Ishikawa (cell line): ENCODE measurements around the gene MAD1L1.

ENCODE experiments used
- CEBPB ChIP-seq: IDR thresholded peaks from 2 replicates; pipeline ENCODE4 v1.6.1; 2012
- CREB1 ChIP-seq: IDR thresholded peaks from 2 replicates; pipeline ENCODE4 v1.6.1; 2012; ENCODE audit warnings: low read depth
- EGR1 ChIP-seq: IDR thresholded peaks from 2 replicates; pipeline ENCODE4 v1.6.1; 2012
- EP300 ChIP-seq: IDR thresholded peaks from 2 replicates; pipeline ENCODE4 v1.6.1; 2012; ENCODE audit warnings: borderline replicate concordance
- FOXM1 ChIP-seq: IDR thresholded peaks from 2 replicates; pipeline ENCODE4 v1.6.1; 2012; ENCODE audit warnings: low read depth, borderline replicate concordance
- MAX ChIP-seq: IDR thresholded peaks from 2 replicates; pipeline ENCODE4 v1.6.1; 2012
- NFIC ChIP-seq: IDR thresholded peaks from 2 replicates; pipeline ENCODE4 v1.6.1; 2012
- RAD21 ChIP-seq: IDR thresholded peaks from 2 replicates; pipeline ENCODE4 v1.6.1; 2012; ENCODE audit warnings: low read depth
- REST ChIP-seq: IDR thresholded peaks from 2 replicates; pipeline ENCODE4 v1.6.1; 2012; ENCODE audit warnings: low read depth, mild to moderate bottlenecking
- TAF1 ChIP-seq: IDR thresholded peaks from 2 replicates; pipeline ENCODE4 v1.6.1; 2012; ENCODE audit warnings: low read depth, mild to moderate bottlenecking
- TCF12 ChIP-seq: IDR thresholded peaks from 2 replicates; pipeline ENCODE4 v1.6.1; 2012; ENCODE audit warnings: low read depth
- USF1 ChIP-seq: IDR thresholded peaks from 2 replicates; pipeline ENCODE4 v1.6.1; 2012
- YY1 ChIP-seq: IDR thresholded peaks from 2 replicates; pipeline ENCODE4 v1.6.1; 2012; ENCODE audit warnings: low read depth

- TF ChIP-seq YY1 (no peak), EP300 (no peak), EGR1 (no peak), TCF12 (no peak), FOXM1 (no peak), MAX (no peak), CREB1 (no peak), TAF1 (no peak), RAD21 (no peak), CEBPB (no peak), REST (no peak), USF1 (no peak), NFIC (no peak)
These were observed 305.8 kb downstream of the MAD1L1 start for GRCh38 chr7:1926908-1927306.
